Neural cell (in vitro differentiated cells): ENCODE results near the gene FBLN2.

Source experiments
- CTCF ChIP-seq: fragments of 450-650 bp; IDR thresholded peaks from 2 replicates; pipeline ENCODE4 v1.5.1; 2014; ENCODE audit warnings: antibody characterized with exemption, mild to moderate bottlenecking, moderate library complexity; ENCODE audit not compliant: poor library complexity, severe bottlenecking
- EP300 ChIP-seq: fragments of 450-650 bp; conservative IDR thresholded peaks from 2 replicates; pipeline ENCODE4 v1.6.1; 2014; ENCODE audit warnings: antibody characterized with exemption, mild to moderate bottlenecking, moderate library complexity; ENCODE audit not compliant: poor library complexity, severe bottlenecking
- EZH2 ChIP-seq: fragments of 200-600, 300-800 bp; shearing (Covaris generic), sonication (generic); IDR thresholded peaks from 2 replicates; pipeline ENCODE4 v1.6.1; 2014; ENCODE audit warnings: antibody characterized with exemption, low read length, borderline replicate concordance, mild to moderate bottlenecking; ENCODE audit not compliant: insufficient read depth, poor library complexity, severe bottlenecking
- MXI1 ChIP-seq: fragments of 450-650 bp; conservative IDR thresholded peaks from 2 replicates; pipeline ENCODE4 v1.6.1; 2014; ENCODE audit warnings: antibody characterized with exemption, mild to moderate bottlenecking; ENCODE audit not compliant: poor library complexity, severe bottlenecking
- POLR2AphosphoS5 ChIP-seq: IDR thresholded peaks from 2 replicates; pipeline ENCODE4 v1.6.1; 2012
- RAD21 ChIP-seq: fragments of 450-650 bp; conservative IDR thresholded peaks from 2 replicates; pipeline ENCODE4 v1.6.1; 2014; ENCODE audit warnings: antibody characterized with exemption, mild to moderate bottlenecking, moderate library complexity
- SMC3 ChIP-seq: fragments of 450-650 bp; conservative IDR thresholded peaks from 2 replicates; pipeline ENCODE4 v1.6.1; 2014; ENCODE audit warnings: antibody characterized with exemption, mild to moderate bottlenecking, moderate library complexity; ENCODE audit not compliant: poor library complexity
- TAF1 ChIP-seq: IDR thresholded peaks from 2 replicates; pipeline ENCODE4 v1.6.1; 2012; ENCODE audit warnings: low read depth
- TF ChIP-seq, protein P1 (sequence below): IDR thresholded peaks from 2 replicates; pipeline ENCODE4 v1.6.1; 2012; ENCODE audit warnings: borderline replicate concordance

DNA sequence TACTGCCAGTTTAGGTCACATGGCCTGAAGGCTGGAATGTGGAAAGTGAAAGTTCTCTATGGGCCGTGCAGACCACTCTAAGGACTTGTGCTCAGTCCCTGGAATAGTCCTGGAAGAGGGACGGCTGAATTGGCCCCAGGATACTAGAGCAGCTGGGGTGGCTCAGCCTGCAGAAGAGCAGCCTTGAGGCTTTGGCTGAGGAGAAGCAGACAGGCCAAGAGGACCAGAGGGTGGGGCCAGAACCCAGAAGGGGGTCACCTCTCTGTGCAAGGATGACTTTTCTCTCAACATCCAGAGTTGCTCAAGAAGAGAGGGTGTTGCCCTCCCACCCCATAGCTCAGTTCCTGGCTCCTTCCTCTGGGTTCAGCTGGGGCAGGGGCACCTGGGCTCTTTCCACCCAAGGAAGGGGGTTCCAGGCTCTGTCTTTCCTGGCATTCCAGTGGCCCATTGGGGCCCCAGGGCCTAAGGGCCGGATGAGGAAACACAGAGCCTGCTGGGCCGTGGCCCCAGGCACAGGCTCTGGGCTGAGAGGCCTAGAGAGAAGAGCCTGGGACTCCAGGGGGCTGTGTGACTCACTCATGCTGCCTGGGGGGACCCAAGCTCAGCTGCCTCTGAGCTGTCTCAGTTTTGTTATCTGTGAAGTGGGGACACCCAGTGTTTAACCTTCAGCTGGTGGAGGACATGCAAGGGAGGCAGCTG is 8.5 kb upstream of the FBLN2 start:
- TF ChIP-seq CTCF (no peak), EZH2 (no peak), RAD21 (no peak), EP300 (no peak), POLR2AphosphoS5 (no peak), TAF1 (no peak), SMC3 (no peak), MXI1 (no peak)
- TF ChIP-seq, protein P1, sequence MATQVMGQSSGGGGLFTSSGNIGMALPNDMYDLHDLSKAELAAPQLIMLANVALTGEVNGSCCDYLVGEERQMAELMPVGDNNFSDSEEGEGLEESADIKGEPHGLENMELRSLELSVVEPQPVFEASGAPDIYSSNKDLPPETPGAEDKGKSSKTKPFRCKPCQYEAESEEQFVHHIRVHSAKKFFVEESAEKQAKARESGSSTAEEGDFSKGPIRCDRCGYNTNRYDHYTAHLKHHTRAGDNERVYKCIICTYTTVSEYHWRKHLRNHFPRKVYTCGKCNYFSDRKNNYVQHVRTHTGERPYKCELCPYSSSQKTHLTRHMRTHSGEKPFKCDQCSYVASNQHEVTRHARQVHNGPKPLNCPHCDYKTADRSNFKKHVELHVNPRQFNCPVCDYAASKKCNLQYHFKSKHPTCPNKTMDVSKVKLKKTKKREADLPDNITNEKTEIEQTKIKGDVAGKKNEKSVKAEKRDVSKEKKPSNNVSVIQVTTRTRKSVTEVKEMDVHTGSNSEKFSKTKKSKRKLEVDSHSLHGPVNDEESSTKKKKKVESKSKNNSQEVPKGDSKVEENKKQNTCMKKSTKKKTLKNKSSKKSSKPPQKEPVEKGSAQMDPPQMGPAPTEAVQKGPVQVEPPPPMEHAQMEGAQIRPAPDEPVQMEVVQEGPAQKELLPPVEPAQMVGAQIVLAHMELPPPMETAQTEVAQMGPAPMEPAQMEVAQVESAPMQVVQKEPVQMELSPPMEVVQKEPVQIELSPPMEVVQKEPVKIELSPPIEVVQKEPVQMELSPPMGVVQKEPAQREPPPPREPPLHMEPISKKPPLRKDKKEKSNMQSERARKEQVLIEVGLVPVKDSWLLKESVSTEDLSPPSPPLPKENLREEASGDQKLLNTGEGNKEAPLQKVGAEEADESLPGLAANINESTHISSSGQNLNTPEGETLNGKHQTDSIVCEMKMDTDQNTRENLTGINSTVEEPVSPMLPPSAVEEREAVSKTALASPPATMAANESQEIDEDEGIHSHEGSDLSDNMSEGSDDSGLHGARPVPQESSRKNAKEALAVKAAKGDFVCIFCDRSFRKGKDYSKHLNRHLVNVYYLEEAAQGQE = no peak
